Activated T-helper 1 cell treated with anti-CD3 and anti-CD28 coated beads, Interleukin-12 subunit alpha, Interleukin-12 subunit beta, Interleukin-2, Interleukin-4 antibody, amounts not matched to agents 30 ng/mL and 10 ng/mL and 1 ng/mL, durations not matched to agents 14 hours and 24 hours and 36 hours (primary cell): ENCODE results near the gene AMDHD2. TPM values are rescaled to one million over a fixed set of nuclear protein-coding genes. Genes with fewer than 3 reads are reported as not detected.

ENCODE experiments used
- DNase-seq: peaks from one replicate; pipeline ENCODE4 v3.0.0; 2021; ENCODE audit warnings: low spot score
- H3K27ac Mint-ChIP-seq: one replicate; pipeline ENCODE4 v1.8.0; 2021; ENCODE audit warnings: mild to moderate bottlenecking, mixed read lengths
- H3K27me3 Mint-ChIP-seq: one replicate; pipeline ENCODE4 v1.8.0; 2022; ENCODE audit warnings: mild to moderate bottlenecking, moderate library complexity, mixed read lengths; ENCODE audit not compliant: insufficient read depth
- H3K36me3 Mint-ChIP-seq: one replicate; pipeline ENCODE4 v1.8.0; 2021; ENCODE audit warnings: low read depth, mixed read lengths
- H3K4me1 Mint-ChIP-seq: one replicate; pipeline ENCODE4 v1.8.0; 2021; ENCODE audit warnings: low read depth, mixed read lengths
- H3K4me3 Mint-ChIP-seq: one replicate; pipeline ENCODE4 v1.8.0; 2021; ENCODE audit warnings: mild to moderate bottlenecking, moderate library complexity, mixed read lengths
- H3K9me3 Mint-ChIP-seq: one replicate; pipeline ENCODE4 v1.8.0; 2021; ENCODE audit warnings: mixed read lengths
- intact Hi-C: fragments of 100-400 bp; cut with micrococcal nuclease; formaldehyde crosslinking; loops from one replicate; pipeline ENCODE4 v1.15.1; 2024
- total RNA-seq: library from RNA; stranded (reverse); gene quantifications from 2 replicates; pipeline ENCODE4 v1.2.3, GENCODE V29; 2022

The AMDHD2 gene
- total RNA-seq, 1 donor from 2014 or later, result 38.3 TPM

GRCh38 chr16:2511128-2511800, 8.9 kb upstream of the AMDHD2 start:
- Mint-ChIP-seq H3K4me1 (peaks cover 25% of the 10 kb centered on the region), H3K4me3 (no peak overlapping the region), H3K36me3 (peaks cover 3% of the 10 kb centered on the region), H3K9me3 (no peaks in the 10 kb centered on the region), H3K27me3 (peaks cover 6% of the 10 kb centered on the region), H3K27ac (no peak overlapping the region)
- intact Hi-C loops, result loop anchor here (10.0 kb wide), 1 partner anchor 394 kb away; no protein-coding TSS in a partner anchor
- DNase-seq, result no peak

- H3K27me3 Mint-ChIP-seq, result peaks cover 6% of the 10 kb centered on the region
Measured at GRCh38 chr16:2511996-2512734, 8.0 kb upstream of the AMDHD2 start.

GRCh38 chr16:2512735-2513404, 7.3 kb upstream of the AMDHD2 start:
- H3K36me3 Mint-ChIP-seq, result peaks cover 7% of the 10 kb centered on the region
- H3K9me3 Mint-ChIP-seq, result no peaks in the 10 kb centered on the region
- peak overlapping the region; percentile 80 for H3K4me3 Mint-ChIP-seq
- intact Hi-C loops, result loop anchor here (2.0 to 10.0 kb wide), 3 partner anchors 24 to 392 kb away; partner anchors contain the start of gene TBC1D24
- H3K27me3 Mint-ChIP-seq, result peaks cover 6% of the 10 kb centered on the region
- peaks cover 38% of the 10 kb centered on the region for H3K4me1 Mint-ChIP-seq
- no peak for DNase-seq
- H3K27ac Mint-ChIP-seq, result peak overlapping the region; percentile 85

More at GRCh38 chr16:2511996-2512734, 8.0 kb upstream of the AMDHD2 start:
- no peak for DNase-seq
- peaks cover 7% of the 10 kb centered on the region for H3K36me3 Mint-ChIP-seq
- peak overlapping the region; percentile 80 for H3K4me3 Mint-ChIP-seq
- peak overlapping the region; percentile 74 for H3K27ac Mint-ChIP-seq
- intact Hi-C loops, result loop anchor here (2.0 to 10.0 kb wide), 3 partner anchors 25 to 393 kb away; partner anchors contain the start of gene TBC1D24
- H3K4me1 Mint-ChIP-seq, result peaks cover 34% of the 10 kb centered on the region
- H3K9me3 Mint-ChIP-seq, result no peaks in the 10 kb centered on the region

GRCh38 chr16:2513405-2514332, 6.5 kb upstream of the AMDHD2 start, which contains the start of gene ATP6V0C:
Gene ATP6V0C, plus strand, starts transcription at chr16:2513952. Its CDS starts 152 bp downstream, at chr16:2514104.
- H3K9me3 Mint-ChIP-seq, result no peaks in the 10 kb centered on the region

GRCh38 chr16:2514333-2515179, 5.6 kb upstream of the AMDHD2 start:
- no peak for DNase-seq
- intact Hi-C loops, result loop anchor here (10.0 kb wide), 1 partner anchor 390 kb away; no protein-coding TSS in a partner anchor
- Mint-ChIP-seq H3K27ac (peak overlapping the region; percentile 88), H3K9me3 (no peaks in the 10 kb centered on the region), H3K4me3 (peak overlapping the region; percentile 91), H3K27me3 (peaks cover 6% of the 10 kb centered on the region), H3K4me1 (peaks cover 39% of the 10 kb centered on the region), H3K36me3 (peaks cover 7% of the 10 kb centered on the region)

More at GRCh38 chr16:2513405-2514332, 6.5 kb upstream of the AMDHD2 start, which contains the start of gene ATP6V0C:
- H3K27me3 Mint-ChIP-seq, result peaks cover 6% of the 10 kb centered on the region
- peak within 1 kb of the TSS; percentile 91 for H3K4me3 Mint-ChIP-seq
- peak; percentile 88 for DNase-seq
- peak within 1 kb of the TSS; percentile 93 for H3K27ac Mint-ChIP-seq
- intact Hi-C loops, result loop anchor here (2.0 to 10.0 kb wide), 3 partner anchors 23 to 391 kb away; partner anchors contain the start of gene TBC1D24
- H3K36me3 Mint-ChIP-seq, result peaks cover 7% of the 10 kb centered on the region
- H3K4me1 Mint-ChIP-seq, result peaks cover 38% of the 10 kb centered on the region

- intact Hi-C loops, result loop anchor here (10.0 kb wide), 1 partner anchor 389 kb away; no protein-coding TSS in a partner anchor
- H3K4me1 Mint-ChIP-seq, result peaks cover 45% of the 10 kb centered on the region
- H3K9me3 Mint-ChIP-seq, result no peaks in the 10 kb centered on the region
- H3K36me3 Mint-ChIP-seq, result peaks cover 9% of the 10 kb centered on the region
- peak overlapping the region; percentile 88 for H3K27ac Mint-ChIP-seq
- H3K27me3 Mint-ChIP-seq, result peaks cover 5% of the 10 kb centered on the region
- H3K4me3 Mint-ChIP-seq, result peak overlapping the region; percentile 91
- DNase-seq, result no peak
Measured at GRCh38 chr16:2515180-2515851, 4.9 kb upstream of the AMDHD2 start.

- intact Hi-C loops, result loop anchor here (10.0 kb wide), 1 partner anchor 388 kb away; no protein-coding TSS in a partner anchor
- Mint-ChIP-seq H3K27ac (peak overlapping the region; percentile 78), H3K4me1 (peaks cover 50% of the 10 kb centered on the region), H3K36me3 (peaks cover 12% of the 10 kb centered on the region), H3K4me3 (peak overlapping the region; percentile 91), H3K9me3 (no peaks in the 10 kb centered on the region), H3K27me3 (peaks cover 3% of the 10 kb centered on the region)
- DNase-seq, result no peak
Measured at GRCh38 chr16:2516391-2517240, 3.6 kb upstream of the AMDHD2 start.

- peaks cover 12% of the 10 kb centered on the region for H3K36me3 Mint-ChIP-seq
- no peak overlapping the region for H3K4me3 Mint-ChIP-seq
- no peaks in the 10 kb centered on the region for H3K9me3 Mint-ChIP-seq
- H3K27ac Mint-ChIP-seq, result no peak overlapping the region
- no peaks in the 10 kb centered on the region for H3K27me3 Mint-ChIP-seq
- peaks cover 45% of the 10 kb centered on the region for H3K4me1 Mint-ChIP-seq
- no peak for DNase-seq
- intact Hi-C loops, result loop anchor here (10.0 kb wide), 1 partner anchor 387 kb away; no protein-coding TSS in a partner anchor
Measured at GRCh38 chr16:2517954-2518605, 2.1 kb upstream of the AMDHD2 start.

- peaks cover 17% of the 10 kb centered on the region for H3K36me3 Mint-ChIP-seq
- H3K27me3 Mint-ChIP-seq, result no peaks in the 10 kb centered on the region
- H3K27ac Mint-ChIP-seq, result peak overlapping the region; percentile 88
- no peaks in the 10 kb centered on the region for H3K9me3 Mint-ChIP-seq
- H3K4me1 Mint-ChIP-seq, result peaks cover 43% of the 10 kb centered on the region
- intact Hi-C loops, result loop anchor here (10.0 kb wide), 1 partner anchor 386 kb away; no protein-coding TSS in a partner anchor
- peak overlapping the region; percentile 80 for H3K4me3 Mint-ChIP-seq
- DNase-seq, result no peak
Measured at GRCh38 chr16:2518823-2519710, 1.1 kb upstream of the AMDHD2 start.
